ENCODE data around the gene NKAIN2.

- TF ChIP-seq, protein P1, sequence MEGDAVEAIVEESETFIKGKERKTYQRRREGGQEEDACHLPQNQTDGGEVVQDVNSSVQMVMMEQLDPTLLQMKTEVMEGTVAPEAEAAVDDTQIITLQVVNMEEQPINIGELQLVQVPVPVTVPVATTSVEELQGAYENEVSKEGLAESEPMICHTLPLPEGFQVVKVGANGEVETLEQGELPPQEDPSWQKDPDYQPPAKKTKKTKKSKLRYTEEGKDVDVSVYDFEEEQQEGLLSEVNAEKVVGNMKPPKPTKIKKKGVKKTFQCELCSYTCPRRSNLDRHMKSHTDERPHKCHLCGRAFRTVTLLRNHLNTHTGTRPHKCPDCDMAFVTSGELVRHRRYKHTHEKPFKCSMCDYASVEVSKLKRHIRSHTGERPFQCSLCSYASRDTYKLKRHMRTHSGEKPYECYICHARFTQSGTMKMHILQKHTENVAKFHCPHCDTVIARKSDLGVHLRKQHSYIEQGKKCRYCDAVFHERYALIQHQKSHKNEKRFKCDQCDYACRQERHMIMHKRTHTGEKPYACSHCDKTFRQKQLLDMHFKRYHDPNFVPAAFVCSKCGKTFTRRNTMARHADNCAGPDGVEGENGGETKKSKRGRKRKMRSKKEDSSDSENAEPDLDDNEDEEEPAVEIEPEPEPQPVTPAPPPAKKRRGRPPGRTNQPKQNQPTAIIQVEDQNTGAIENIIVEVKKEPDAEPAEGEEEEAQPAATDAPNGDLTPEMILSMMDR (IDR thresholded peaks at IDR 0.05): no peak
- no peak for TF ChIP-seq POLR2A (IDR thresholded peaks at IDR 0.05)
These were observed 495.1 kb downstream of the NKAIN2 start for GRCh38 chr6:124298730-124299129.

All from breast epithelium (tissue), 3 donors.